Nephron (organoid): Measurements from ENCODE around the gene ATP5F1E.

ENCODE experiments used
- H3K27ac Mint-ChIP-seq, 3 experiments: 2 replicates each; pipeline ENCODE4 v1.8.0; 2020; ENCODE audit warnings: mixed read lengths in 3 of 3, mild to moderate bottlenecking in 2 of 3, moderate library complexity in 1 of 3
- H3K27me3 Mint-ChIP-seq: 2 replicates; pipeline ENCODE4 v1.8.0; 2021; ENCODE audit warnings: low read depth, mild to moderate bottlenecking, moderate library complexity, mixed read lengths
- H3K36me3 Mint-ChIP-seq: 2 replicates; pipeline ENCODE4 v1.8.0; 2020; ENCODE audit warnings: low read depth, mixed read lengths
- H3K4me1 Mint-ChIP-seq: 2 replicates; pipeline ENCODE4 v1.8.0; 2020; ENCODE audit warnings: mixed read lengths
- H3K4me3 Mint-ChIP-seq, 3 experiments: 2 replicates each; pipeline ENCODE4 v1.8.0; 2020; ENCODE audit warnings: mild to moderate bottlenecking in 3 of 3, mixed read lengths in 3 of 3, moderate library complexity in 2 of 3
- H3K9me3 Mint-ChIP-seq: 2 replicates; pipeline ENCODE4 v1.8.0; 2020; ENCODE audit warnings: mixed read lengths
- TF ChIP-seq, protein P1 (sequence below), 3 experiments: fragments of 200-600 bp; sonication (generic); IDR thresholded peaks; one replicate each; pipeline ENCODE4 v1.5.0; 2021; ENCODE audit warnings: antibody characterized with exemption in 3 of 3; ENCODE audit not compliant: unreplicated experiment in 3 of 3

ATP5F1E gene

DNA sequence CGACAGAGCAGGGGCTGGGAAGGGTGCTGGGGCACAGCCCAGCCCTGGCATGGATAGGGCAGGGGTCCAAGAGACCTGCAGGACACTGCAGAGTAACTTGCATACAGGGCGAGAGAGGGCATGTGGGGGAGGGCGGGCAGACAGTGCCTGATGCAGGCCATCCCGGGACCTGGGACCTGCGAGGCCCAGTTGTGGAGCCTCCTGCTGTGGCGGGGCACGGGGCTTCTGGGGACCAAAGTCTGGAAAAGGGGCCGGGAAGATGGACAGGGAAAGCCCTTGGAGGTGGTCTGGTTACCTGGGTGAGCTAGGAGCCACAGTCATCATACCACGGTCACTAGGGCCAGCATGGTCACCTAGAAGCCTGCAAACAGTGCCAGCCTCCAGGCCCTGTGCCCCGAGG, 13.3 kb downstream of the ATP5F1E start:
- no peak overlapping the region for H3K4me3 Mint-ChIP-seq
- H3K27ac Mint-ChIP-seq: no peak overlapping the region
- TF ChIP-seq, protein P1, sequence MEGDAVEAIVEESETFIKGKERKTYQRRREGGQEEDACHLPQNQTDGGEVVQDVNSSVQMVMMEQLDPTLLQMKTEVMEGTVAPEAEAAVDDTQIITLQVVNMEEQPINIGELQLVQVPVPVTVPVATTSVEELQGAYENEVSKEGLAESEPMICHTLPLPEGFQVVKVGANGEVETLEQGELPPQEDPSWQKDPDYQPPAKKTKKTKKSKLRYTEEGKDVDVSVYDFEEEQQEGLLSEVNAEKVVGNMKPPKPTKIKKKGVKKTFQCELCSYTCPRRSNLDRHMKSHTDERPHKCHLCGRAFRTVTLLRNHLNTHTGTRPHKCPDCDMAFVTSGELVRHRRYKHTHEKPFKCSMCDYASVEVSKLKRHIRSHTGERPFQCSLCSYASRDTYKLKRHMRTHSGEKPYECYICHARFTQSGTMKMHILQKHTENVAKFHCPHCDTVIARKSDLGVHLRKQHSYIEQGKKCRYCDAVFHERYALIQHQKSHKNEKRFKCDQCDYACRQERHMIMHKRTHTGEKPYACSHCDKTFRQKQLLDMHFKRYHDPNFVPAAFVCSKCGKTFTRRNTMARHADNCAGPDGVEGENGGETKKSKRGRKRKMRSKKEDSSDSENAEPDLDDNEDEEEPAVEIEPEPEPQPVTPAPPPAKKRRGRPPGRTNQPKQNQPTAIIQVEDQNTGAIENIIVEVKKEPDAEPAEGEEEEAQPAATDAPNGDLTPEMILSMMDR (IDR thresholded peaks at IDR 0.05; ENCODE audit: unreplicated experiment in 3 of 3): no peak
- peaks cover 22% of the 10 kb centered on the region for H3K4me1 Mint-ChIP-seq
- H3K9me3 Mint-ChIP-seq: no peaks in the 10 kb centered on the region
- peaks cover 15% of the 10 kb centered on the region for H3K36me3 Mint-ChIP-seq
- peaks cover 8% of the 10 kb centered on the region for H3K27me3 Mint-ChIP-seq

DNA sequence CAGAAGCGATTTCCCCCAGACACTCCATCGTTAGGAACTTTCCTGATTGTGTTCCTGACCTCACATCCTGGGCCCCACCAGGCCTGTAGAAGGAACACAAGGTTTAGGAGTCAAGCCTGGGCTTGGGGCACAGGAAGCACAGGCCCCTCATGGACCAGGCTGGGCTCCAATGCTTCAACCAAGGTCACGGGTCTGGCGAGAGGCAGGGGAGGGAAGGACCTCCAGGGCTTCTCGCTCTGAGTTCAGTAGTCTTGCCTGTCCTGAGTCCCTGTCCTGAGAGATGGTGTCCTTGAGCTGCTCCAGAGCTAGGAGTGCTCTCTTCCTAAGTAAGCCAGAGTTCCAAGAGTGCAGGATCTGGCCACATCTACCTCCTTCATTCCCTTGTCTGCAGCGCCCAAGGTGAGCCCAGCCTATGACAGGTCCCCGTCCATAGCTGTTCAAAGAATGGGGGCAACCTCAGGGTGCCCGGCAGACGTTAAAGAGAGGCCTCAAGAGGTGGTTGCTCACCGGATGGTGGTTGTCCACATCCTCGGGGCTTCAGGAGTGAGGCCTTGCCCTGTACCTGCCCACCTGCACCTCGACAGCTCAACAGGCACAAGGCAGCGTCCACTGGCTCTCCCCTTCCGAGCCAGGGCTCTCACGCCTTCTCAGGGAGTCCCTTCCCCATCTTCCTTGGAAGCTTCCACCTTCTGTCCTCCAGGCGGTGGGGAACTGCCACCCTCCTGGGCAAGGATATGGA, 14.5 kb downstream of the ATP5F1E start:
- no peaks in the 10 kb centered on the region for H3K9me3 Mint-ChIP-seq
- peaks cover 5% of the 10 kb centered on the region for H3K36me3 Mint-ChIP-seq
- H3K27ac Mint-ChIP-seq: no peak overlapping the region
- peaks cover 19% of the 10 kb centered on the region for H3K4me1 Mint-ChIP-seq
- no peak overlapping the region for H3K4me3 Mint-ChIP-seq
- TF ChIP-seq, protein P1 (IDR thresholded peaks at IDR 0.05; ENCODE audit: unreplicated experiment in 3 of 3): no peak
- peaks cover 12% of the 10 kb centered on the region for H3K27me3 Mint-ChIP-seq

DNA sequence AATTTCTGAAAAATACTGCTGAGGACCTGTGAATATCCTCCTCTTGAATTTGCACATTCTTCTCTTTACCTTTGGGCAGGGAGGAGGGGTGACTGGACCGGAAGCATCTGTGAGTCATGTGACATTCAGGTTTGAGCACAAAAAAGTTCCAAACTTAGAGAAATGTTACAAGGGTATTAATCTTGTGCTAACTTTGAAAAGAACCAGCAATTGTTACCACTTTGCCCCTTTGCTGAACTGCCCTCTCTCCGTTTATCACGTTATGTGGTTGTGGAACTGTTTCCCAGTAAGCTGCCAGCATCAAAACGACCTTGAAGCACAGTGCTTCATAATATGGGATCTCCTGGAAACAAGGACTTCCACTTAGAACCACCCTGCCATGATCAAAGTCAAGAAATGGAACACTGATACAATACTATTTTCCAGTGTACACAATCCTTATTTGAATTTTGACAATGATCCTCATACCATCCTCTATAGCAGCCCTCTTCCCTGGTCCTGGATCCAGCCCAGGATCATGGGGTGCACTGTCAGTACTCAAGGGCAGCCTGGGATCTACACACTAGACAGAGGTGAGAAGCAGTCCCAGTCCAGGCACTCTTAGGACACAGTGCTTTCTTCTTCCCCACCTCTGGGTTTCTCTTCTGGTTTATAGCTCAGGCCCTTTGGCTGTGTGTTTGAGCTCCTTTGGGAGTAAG, 15.2 kb downstream of the ATP5F1E start:
- Mint-ChIP-seq H3K4me1 (peaks cover 13% of the 10 kb centered on the region), H3K27me3 (peaks cover 14% of the 10 kb centered on the region), H3K4me3 (no peak overlapping the region), H3K36me3 (no peaks in the 10 kb centered on the region), H3K9me3 (no peaks in the 10 kb centered on the region), H3K27ac (peak overlapping the region in 1 of 3 experiments; percentile 31)
- TF ChIP-seq, protein P1 (IDR thresholded peaks at IDR 0.05; ENCODE audit: unreplicated experiment in 3 of 3): no peak

DNA sequence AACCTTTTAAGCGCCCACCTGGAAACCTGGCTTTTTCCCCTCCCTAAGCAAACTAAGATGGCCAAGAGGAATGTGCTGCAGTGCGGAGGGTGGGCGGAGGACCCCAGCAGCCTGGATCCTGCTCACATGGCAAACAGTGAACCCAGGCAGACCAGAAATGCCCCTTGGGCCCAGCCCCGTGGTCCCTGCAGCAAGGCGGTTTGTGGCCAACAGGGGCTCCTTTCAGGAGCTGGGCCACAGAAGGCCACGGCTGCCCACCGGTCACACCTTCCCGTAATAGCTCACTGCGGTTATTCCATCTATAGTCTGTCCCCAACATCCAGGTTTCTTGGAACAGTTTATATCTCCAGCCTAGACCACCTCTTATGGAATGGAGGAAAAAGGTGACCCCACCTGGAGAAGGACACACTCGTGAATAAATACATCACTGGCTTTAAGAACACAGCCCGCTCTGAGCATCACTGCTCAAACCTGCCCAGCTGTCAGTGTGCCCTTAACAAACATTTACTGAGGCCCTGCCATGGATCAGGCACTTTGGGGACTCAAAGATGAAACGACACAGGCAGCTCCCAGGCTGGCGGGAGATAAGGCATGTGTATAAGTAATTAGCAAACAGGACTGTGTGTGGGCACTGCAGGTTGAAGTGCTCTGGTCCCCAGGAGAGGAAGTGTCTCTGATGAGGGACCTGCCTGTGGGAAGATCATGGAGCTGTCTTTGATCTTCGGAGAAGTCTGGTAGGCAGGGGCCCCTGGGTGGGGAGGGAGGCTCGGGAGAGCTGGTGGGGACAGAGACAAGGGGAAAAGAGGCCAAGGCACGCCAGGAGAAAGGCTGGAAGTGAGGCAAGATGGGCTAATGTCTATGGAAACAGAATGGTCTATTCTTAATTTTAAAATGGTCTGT, 16.1 kb downstream of the ATP5F1E start:
- Mint-ChIP-seq H3K36me3 (no peaks in the 10 kb centered on the region), H3K27ac (no peak overlapping the region), H3K4me3 (no peak overlapping the region), H3K9me3 (no peaks in the 10 kb centered on the region), H3K27me3 (peaks cover 19% of the 10 kb centered on the region), H3K4me1 (peaks cover 10% of the 10 kb centered on the region)
- TF ChIP-seq, protein P1 (IDR thresholded peaks at IDR 0.05; ENCODE audit: unreplicated experiment in 3 of 3): no peak

DNA sequence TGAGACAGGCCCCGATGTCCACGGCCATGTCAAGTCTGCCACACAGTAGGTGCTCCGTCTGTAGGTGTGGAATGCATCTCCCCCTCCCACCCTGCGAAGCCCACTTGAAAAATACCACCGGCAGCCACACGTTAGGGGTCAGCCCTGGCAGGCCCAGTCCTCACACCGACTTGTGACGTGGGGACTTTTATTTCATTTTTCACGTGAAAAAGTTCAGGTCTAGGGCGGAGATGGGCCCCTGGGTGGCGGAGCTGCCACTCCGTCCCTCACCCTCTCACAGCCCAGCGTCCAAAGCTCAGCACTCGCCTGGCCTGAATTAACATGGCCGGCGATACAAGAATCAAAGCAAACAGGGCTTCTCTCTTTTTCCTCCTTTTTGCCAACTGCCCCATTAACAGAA, 16.7 kb downstream of the ATP5F1E start:
- no peaks in the 10 kb centered on the region for H3K36me3 Mint-ChIP-seq
- TF ChIP-seq, protein P1 (IDR thresholded peaks at IDR 0.05; ENCODE audit: unreplicated experiment in 3 of 3): no peak
- no peak overlapping the region for H3K4me3 Mint-ChIP-seq
- H3K9me3 Mint-ChIP-seq: no peaks in the 10 kb centered on the region
- peaks cover 6% of the 10 kb centered on the region for H3K4me1 Mint-ChIP-seq
- H3K27ac Mint-ChIP-seq: no peak overlapping the region
- peaks cover 19% of the 10 kb centered on the region for H3K27me3 Mint-ChIP-seq
